Osteoblast (primary cell): Measurements from ENCODE around the gene DHODH. TPM values are rescaled to one million over a fixed set of nuclear protein-coding genes. Genes with fewer than 3 reads are reported as not detected.

Source experiments
- DNase-seq: peaks from one replicate; pipeline ENCODE4 v3.0.0; 2011; ENCODE audit warnings: low spot score, mixed read lengths; ENCODE audit not compliant: insufficient read length; ENCODE audit errors: missing footprints
- H2AFZ ChIP-seq: 2 replicates; pipeline ENCODE4 v1.6.0; 2011; ENCODE audit warnings: mild to moderate bottlenecking, low read length
- H3K27ac ChIP-seq: 2 replicates; pipeline ENCODE4 v1.5.1; 2011; ENCODE audit warnings: mild to moderate bottlenecking, low read depth, low read length, moderate library complexity
- H3K27me3 ChIP-seq: 2 replicates; pipeline ENCODE4 v1.6.0; 2012; ENCODE audit warnings: mild to moderate bottlenecking, control low read depth, inconsistent platforms, low read length, moderate library complexity; ENCODE audit not compliant: insufficient read depth
- H3K36me3 ChIP-seq: 2 replicates; pipeline ENCODE4 v1.5.1; 2011; ENCODE audit warnings: mild to moderate bottlenecking, low read length, control low read depth, moderate library complexity; ENCODE audit not compliant: insufficient read depth
- H3K4me1 ChIP-seq: 2 replicates; pipeline ENCODE4 v1.5.1; 2011; ENCODE audit warnings: mild to moderate bottlenecking, low read length, control low read depth, moderate library complexity; ENCODE audit not compliant: insufficient read depth
- H3K4me2 ChIP-seq: 2 replicates; pipeline ENCODE4 v1.6.0; 2011; ENCODE audit warnings: mild to moderate bottlenecking, low read length; ENCODE audit not compliant: insufficient read depth
- H3K4me3 ChIP-seq: fragments of 200-600 bp; sonication (generic); 3 replicates; pipeline ENCODE4 v1.5.1; 2012; ENCODE audit warnings: mild to moderate bottlenecking, low read length, inconsistent platforms; ENCODE audit not compliant: insufficient read depth
- H3K79me2 ChIP-seq: 2 replicates; pipeline ENCODE4 v1.6.0; 2012; ENCODE audit warnings: mild to moderate bottlenecking, low read length, control low read depth, inconsistent platforms; ENCODE audit not compliant: insufficient read depth
- H3K9me3 ChIP-seq: 2 replicates; pipeline ENCODE4 v1.5.1; 2011; ENCODE audit warnings: low read depth, low read length, control low read depth
- H4K20me1 ChIP-seq: 2 replicates; pipeline ENCODE4 v1.6.0; 2012; ENCODE audit warnings: mild to moderate bottlenecking, low read length, control low read depth; ENCODE audit not compliant: insufficient read depth
- CTCF ChIP-seq: IDR thresholded peaks from 2 replicates; pipeline ENCODE4 v1.5.1; 2011; ENCODE audit warnings: mild to moderate bottlenecking, low read depth, low read length, moderate library complexity; ENCODE audit errors: extremely low read depth
- total RNA-seq: library from RNA; depleted of rRNA; stranded (reverse); fragments of >200 nt; gene quantifications from 2 replicates; pipeline ENCODE4 v1.2.3, GENCODE V29; 2012

Gene DHODH
- total RNA-seq, 1 donor, result 4.7 TPM

- no peak for DNase-seq
- Histone ChIP-seq H3K36me3 (peaks cover 9% of the 10 kb centered on the region), H3K27ac (no peak overlapping the region), H4K20me1 (no peaks in the 10 kb centered on the region), H3K4me1 (no peaks in the 10 kb centered on the region), H3K4me2 (no peak overlapping the region), H3K27me3 (no peaks in the 10 kb centered on the region), H3K9me3 (no peaks in the 10 kb centered on the region), H3K4me3 (no peak overlapping the region), H3K79me2 (no peaks in the 10 kb centered on the region), H2AFZ (no peak overlapping the region)
- TF ChIP-seq CTCF, result no peak
Observed at GRCh38 chr16:72024862-72025382, 16.4 kb downstream of the DHODH start.

DNA sequence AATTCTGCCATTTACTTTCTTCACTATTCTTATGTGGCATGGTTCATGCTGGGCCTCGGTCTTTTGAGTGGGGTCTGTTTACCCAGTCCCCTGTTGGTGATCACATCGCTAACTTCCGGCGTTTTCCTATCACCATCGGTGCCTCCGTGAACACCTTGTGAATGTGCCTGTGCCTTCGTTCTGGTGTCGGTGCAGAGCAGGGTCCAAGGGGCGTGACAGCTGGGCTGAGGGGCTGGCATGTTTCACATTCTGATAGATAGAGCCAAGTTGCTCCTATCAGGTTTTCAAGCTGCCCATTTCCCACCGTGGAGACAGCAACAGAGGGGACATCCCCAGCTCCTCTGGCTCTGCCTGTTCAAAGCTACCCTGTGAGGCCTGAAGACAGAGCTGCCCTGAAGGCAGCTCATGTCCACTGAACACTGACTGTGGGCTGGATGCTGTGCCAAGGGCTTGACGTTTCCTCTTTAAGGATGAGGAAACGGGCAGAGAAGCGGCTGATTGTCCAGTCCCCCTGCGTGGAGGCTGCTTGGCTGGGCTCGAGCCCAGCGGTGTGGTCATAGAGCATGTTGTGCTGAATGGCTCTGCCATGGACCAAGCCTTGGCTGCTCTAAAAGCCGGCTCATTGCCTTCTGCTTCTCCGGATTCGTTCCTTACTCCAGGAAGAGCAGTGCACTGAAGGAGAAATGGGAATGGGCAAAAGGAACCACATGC is 17.0 kb downstream of the DHODH start:
- no peaks in the 10 kb centered on the region for H4K20me1 ChIP-seq
- H3K4me3 ChIP-seq, result no peak overlapping the region
- H3K36me3 ChIP-seq, result peaks cover 9% of the 10 kb centered on the region
- H3K79me2 ChIP-seq, result no peaks in the 10 kb centered on the region
- H3K4me1 ChIP-seq, result no peaks in the 10 kb centered on the region
- no peak overlapping the region for H3K4me2 ChIP-seq
- H2AFZ ChIP-seq, result no peak overlapping the region
- no peak for DNase-seq
- H3K27ac ChIP-seq, result no peak overlapping the region
- TF ChIP-seq CTCF, result no peak
- H3K27me3 ChIP-seq, result no peaks in the 10 kb centered on the region
- H3K9me3 ChIP-seq, result no peaks in the 10 kb centered on the region

DNA sequence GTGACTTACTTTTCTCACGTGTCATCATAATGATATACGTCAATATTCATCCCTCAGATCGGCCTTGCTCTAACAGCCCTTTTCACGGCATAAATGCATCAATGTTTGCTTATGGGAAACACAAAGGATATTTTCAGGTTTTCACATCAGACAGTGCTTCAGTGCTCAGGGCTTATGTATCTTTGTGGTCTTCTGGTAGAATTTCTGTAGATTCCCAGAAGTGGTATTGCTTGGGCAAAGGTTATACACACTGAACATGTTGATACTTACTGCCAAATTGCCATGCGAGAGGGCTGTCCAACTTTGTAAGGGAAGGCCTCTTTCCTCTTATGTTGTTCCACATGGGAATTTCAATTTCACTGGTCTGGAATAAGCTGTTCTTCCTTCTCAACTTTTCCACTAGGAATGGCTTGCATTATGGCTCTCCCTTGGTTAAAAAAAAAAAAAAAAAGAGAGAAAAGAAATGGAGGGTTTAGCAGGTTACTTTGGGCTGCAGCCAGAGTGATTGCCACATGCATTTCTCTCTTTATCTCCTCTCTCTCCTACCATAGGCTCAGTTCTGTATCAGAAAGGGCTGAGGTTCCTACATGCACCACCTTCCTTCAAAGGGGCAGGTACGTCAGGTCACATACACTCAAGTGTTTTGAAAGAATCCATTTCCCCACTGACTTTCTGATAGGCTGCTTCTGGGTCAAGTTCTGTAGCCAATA is 19.3 kb downstream of the DHODH start:
- Histone ChIP-seq H3K79me2 (no peaks in the 10 kb centered on the region), H3K4me2 (no peak overlapping the region), H3K27ac (no peak overlapping the region), H2AFZ (no peak overlapping the region), H3K36me3 (peaks cover 1% of the 10 kb centered on the region), H4K20me1 (no peaks in the 10 kb centered on the region), H3K4me1 (no peaks in the 10 kb centered on the region), H3K27me3 (no peaks in the 10 kb centered on the region), H3K9me3 (no peaks in the 10 kb centered on the region), H3K4me3 (no peak overlapping the region)
- no peak for TF ChIP-seq CTCF
- no peak for DNase-seq
